DOHH2 (cell line): ENCODE results near the gene BLACAT1.
A peak's percentile ranks its signal among the peaks of the same experiment; 100 is the strongest.

Source experiments
- H3F3A ChIP-seq: fragments of 200-600 bp; sonication (generic), shearing (Covaris generic); 2 replicates; pipeline ENCODE4 v1.6.0; 2016; ENCODE audit warnings: antibody characterized with exemption, mild to moderate bottlenecking; ENCODE audit not compliant: control insufficient read depth, insufficient read depth
- H3K27ac ChIP-seq: fragments of 200-600 bp; sonication (generic); 2 replicates; pipeline ENCODE4 v1.5.1; 2014; ENCODE audit warnings: low read depth, mild to moderate bottlenecking, low read length, moderate library complexity
- H3K27me3 ChIP-seq: fragments of 200-600 bp; sonication (generic); 2 replicates; pipeline ENCODE4 v1.6.1; 2014; ENCODE audit warnings: mild to moderate bottlenecking, low read length, mixed read lengths; ENCODE audit not compliant: control insufficient read depth
- H3K36me3 ChIP-seq: fragments of 200-600 bp; sonication (generic); 2 replicates; pipeline ENCODE4 v1.6.1; 2014; ENCODE audit warnings: mild to moderate bottlenecking, low read length, moderate library complexity, mixed read lengths; ENCODE audit not compliant: control insufficient read depth
- H3K4me1 ChIP-seq: fragments of 200-600 bp; sonication (generic); 2 replicates; pipeline ENCODE4 v1.6.1; 2014; ENCODE audit warnings: mild to moderate bottlenecking, low read length, mixed read lengths; ENCODE audit not compliant: control insufficient read depth
- H3K4me2 ChIP-seq: fragments of 200-600 bp; sonication (generic); 2 replicates; pipeline ENCODE4 v1.6.0; 2014; ENCODE audit warnings: mild to moderate bottlenecking, low read length, moderate library complexity
- H3K4me3 ChIP-seq: fragments of 200-600 bp; sonication (generic); 2 replicates; pipeline ENCODE4 v1.5.1; 2014; ENCODE audit warnings: mild to moderate bottlenecking, low read length, mixed read lengths
- H3K79me2 ChIP-seq: fragments of 200-600 bp; sonication (generic); 2 replicates; pipeline ENCODE4 v1.6.1; 2014; ENCODE audit warnings: mild to moderate bottlenecking, low read length, mixed read lengths; ENCODE audit not compliant: control insufficient read depth
- H3K9me2 ChIP-seq: fragments of 200-600 bp; sonication (generic); replicated peaks from 2 replicates; pipeline ENCODE4 v1.6.1; 2014; ENCODE audit warnings: mild to moderate bottlenecking, low read length, mixed read lengths; ENCODE audit not compliant: control insufficient read depth
- H3K9me3 ChIP-seq: fragments of 200-600 bp; sonication (generic); 2 replicates; pipeline ENCODE4 v1.6.1; 2014; ENCODE audit warnings: antibody characterized with exemption, low read length, mixed read lengths; ENCODE audit not compliant: control insufficient read depth, insufficient read depth
- H4K20me1 ChIP-seq: fragments of 200-600 bp; sonication (generic); 2 replicates; pipeline ENCODE4 v1.6.0; 2014; ENCODE audit warnings: low read depth, mild to moderate bottlenecking, antibody characterized with exemption, low read length, moderate library complexity; ENCODE audit not compliant: control insufficient read depth, insufficient read depth
- CTCF ChIP-seq: fragments of 200-600 bp; sonication (generic); IDR thresholded peaks from one replicate; pipeline ENCODE4 v1.5.1; 2014; ENCODE audit warnings: antibody characterized with exemption, mild to moderate bottlenecking, low read depth, low read length; ENCODE audit not compliant: poor library complexity, severe bottlenecking
- EZH2phosphoT487 ChIP-seq: fragments of 200-600 bp; sonication (generic); IDR thresholded peaks from 2 replicates; pipeline ENCODE4 v1.6.1; 2017; ENCODE audit warnings: borderline replicate concordance, mild to moderate bottlenecking, antibody characterized with exemption, low read length, moderate library complexity, mixed read lengths

BLACAT1 gene

GRCh38 chr1:205446828-205447227 is 9.0 kb downstream of the BLACAT1 start:
- Histone ChIP-seq H3K4me1 (peaks cover 43% of the 10 kb centered on the region), H4K20me1 (no peaks in the 10 kb centered on the region), H3K9me2 (no peaks in the 10 kb centered on the region), H3K27me3 (peaks cover 13% of the 10 kb centered on the region), H3F3A (no peaks in the 10 kb centered on the region), H3K4me2 (no peak overlapping the region), H3K27ac (no peak overlapping the region), H3K9me3 (no peaks in the 10 kb centered on the region), H3K36me3 (no peaks in the 10 kb centered on the region), H3K79me2 (no peaks in the 10 kb centered on the region), H3K4me3 (no peak overlapping the region)
- TF ChIP-seq CTCF, result no peak
- TF ChIP-seq EZH2phosphoT487, result no peak

- no peaks in the 10 kb centered on the region for H3K9me2 ChIP-seq
- H3K9me3 ChIP-seq, result no peaks in the 10 kb centered on the region
- H3K79me2 ChIP-seq, result no peaks in the 10 kb centered on the region
- H3F3A ChIP-seq, result no peaks in the 10 kb centered on the region
- peaks cover 55% of the 10 kb centered on the region for H3K4me1 ChIP-seq
- TF ChIP-seq CTCF (no peak), EZH2phosphoT487 (no peak)
- H3K27ac ChIP-seq, result no peak overlapping the region
- H3K36me3 ChIP-seq, result no peaks in the 10 kb centered on the region
- H4K20me1 ChIP-seq, result no peaks in the 10 kb centered on the region
- H3K4me2 ChIP-seq, result peak overlapping the region; percentile 51
- H3K4me3 ChIP-seq, result peak overlapping the region; percentile 31
- H3K27me3 ChIP-seq, result peaks cover 2% of the 10 kb centered on the region; the same call in 1 of the 2 replicates
Measured at GRCh38 chr1:205445646-205445935, 10.3 kb downstream of the BLACAT1 start.

GRCh38 chr1:205444931-205445645 is 10.8 kb downstream of the BLACAT1 start:
- Histone ChIP-seq H3K4me2 (peak overlapping the region; percentile 51), H3K4me3 (peak overlapping the region; percentile 31), H3K27ac (no peak overlapping the region), H3K27me3 (peaks cover 2% of the 10 kb centered on the region; the same call in 1 of the 2 replicates), H4K20me1 (no peaks in the 10 kb centered on the region), H3F3A (no peaks in the 10 kb centered on the region), H3K36me3 (no peaks in the 10 kb centered on the region), H3K79me2 (no peaks in the 10 kb centered on the region), H3K9me3 (no peaks in the 10 kb centered on the region), H3K9me2 (no peaks in the 10 kb centered on the region), H3K4me1 (peaks cover 57% of the 10 kb centered on the region)
- TF ChIP-seq CTCF, result no peak
- TF ChIP-seq EZH2phosphoT487, result no peak
